Mucosa of descending colon (tissue), 3 donors: ENCODE results near the gene SLC2A8. TPM values are rescaled to one million over a fixed set of nuclear protein-coding genes. Genes with fewer than 3 reads are reported as not detected.
A peak's percentile ranks its signal among the peaks of the same experiment; 100 is the strongest.

Source experiments
- ATAC-seq: fragments of 200-7000 bp; cut with Tn5 transposase; one replicate; pipeline ENCODE4 v1.9.1; 2020; ENCODE audit warnings: mild to moderate bottlenecking, moderate library complexity
- DNase-seq, 3 donors: peaks; one replicate each; pipeline ENCODE4 v3.0.0-alpha.2; 2020
- H3K36me3 ChIP-seq: fragments of 200-600 bp; one replicate; pipeline ENCODE4 v1.8.0; 2021; ENCODE audit warnings: low read depth, mild to moderate bottlenecking
- H3K4me1 ChIP-seq: fragments of 200-600 bp; one replicate; pipeline ENCODE4 v1.8.0; 2021; ENCODE audit warnings: low read depth, mild to moderate bottlenecking
- H3K4me3 ChIP-seq: fragments of 200-600 bp; one replicate; pipeline ENCODE4 v1.8.0; 2021; ENCODE audit warnings: mild to moderate bottlenecking
- H3K9me3 ChIP-seq: fragments of 200-600 bp; one replicate; pipeline ENCODE4 v1.8.0; 2021; ENCODE audit warnings: mild to moderate bottlenecking
- intact Hi-C, 2 donors: fragments of 100-400 bp; cut with DNase I in 1 of 2; cut with micrococcal nuclease in 1 of 2; formaldehyde crosslinking; loops; one replicate each; pipeline versions ENCODE4 v1.11.0 to v1.11.1; 2022; cut with DNase I, micrococcal nuclease
- total RNA-seq, 3 donors: library from RNA; stranded (reverse); fragmentation: NEBNext Ultra II Directional in 2 of 3; extraction: Animal tissue kit (Norgen Biotek cat#: 25700) in 2 of 3; gene quantifications; one replicate each; pipeline versions ENCODE4 v1.2.1 to v1.2.4, GENCODE V29; 2021 to 2023
- TF ChIP-seq, protein P1 (sequence below): fragments of 200-600 bp; IDR thresholded peaks from one replicate; pipeline ENCODE4 v1.8.0; 2022; ENCODE audit warnings: antibody characterized with exemption, mild to moderate bottlenecking
- donor health status: DM: no; HTN: no; CAD: no; lungs with moderate emphysema.
- donor health status: DM: no; HTN: no; CAD: no.
- donor health status: DM: no; HTN: yes; CAD: no.

SLC2A8 gene
- total RNA-seq, 3 donors from 2014 or later: 17.3 to 60.1 (median 23.0) TPM

DNA sequence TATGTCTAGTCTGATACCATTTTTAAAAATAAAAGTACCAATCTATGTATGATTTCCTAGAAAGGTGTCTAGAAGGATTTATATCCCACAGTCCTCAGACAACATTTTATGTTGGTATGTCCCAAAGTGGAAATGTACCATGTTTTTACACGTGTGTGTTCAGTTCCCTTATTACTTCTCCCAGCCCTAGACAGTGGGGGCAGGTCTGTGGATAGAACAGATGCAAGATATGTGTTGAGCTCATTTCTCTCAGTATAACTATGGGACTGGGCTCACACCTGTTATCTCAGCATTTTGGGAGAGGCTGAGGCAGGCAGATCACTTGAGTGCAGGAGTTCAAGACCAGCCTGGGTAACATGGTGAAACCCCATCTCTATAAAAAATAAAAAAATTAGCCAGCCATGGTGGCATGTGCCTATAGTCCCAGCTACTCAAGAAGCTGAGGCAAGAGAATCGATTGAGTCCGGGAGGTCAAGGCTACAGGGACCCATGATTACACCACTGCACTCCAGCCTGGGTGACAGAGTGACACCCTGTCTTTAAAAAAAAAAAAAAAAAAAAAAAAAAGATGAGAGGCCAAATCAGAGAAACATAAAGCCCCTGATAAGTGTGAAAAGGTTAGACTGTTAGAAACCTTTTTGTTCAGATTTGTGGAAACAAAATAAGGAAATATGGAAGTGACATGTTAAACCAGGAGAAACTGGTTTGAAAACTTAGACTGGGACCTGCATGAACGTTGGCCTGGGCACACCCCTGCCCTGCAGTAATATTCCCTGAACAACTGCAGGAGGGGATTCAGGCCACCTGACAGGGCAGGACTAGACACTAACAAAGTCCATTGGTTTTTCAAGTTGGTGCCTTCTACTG is 7.4 kb upstream of the SLC2A8 start:
- TF ChIP-seq, protein P1, sequence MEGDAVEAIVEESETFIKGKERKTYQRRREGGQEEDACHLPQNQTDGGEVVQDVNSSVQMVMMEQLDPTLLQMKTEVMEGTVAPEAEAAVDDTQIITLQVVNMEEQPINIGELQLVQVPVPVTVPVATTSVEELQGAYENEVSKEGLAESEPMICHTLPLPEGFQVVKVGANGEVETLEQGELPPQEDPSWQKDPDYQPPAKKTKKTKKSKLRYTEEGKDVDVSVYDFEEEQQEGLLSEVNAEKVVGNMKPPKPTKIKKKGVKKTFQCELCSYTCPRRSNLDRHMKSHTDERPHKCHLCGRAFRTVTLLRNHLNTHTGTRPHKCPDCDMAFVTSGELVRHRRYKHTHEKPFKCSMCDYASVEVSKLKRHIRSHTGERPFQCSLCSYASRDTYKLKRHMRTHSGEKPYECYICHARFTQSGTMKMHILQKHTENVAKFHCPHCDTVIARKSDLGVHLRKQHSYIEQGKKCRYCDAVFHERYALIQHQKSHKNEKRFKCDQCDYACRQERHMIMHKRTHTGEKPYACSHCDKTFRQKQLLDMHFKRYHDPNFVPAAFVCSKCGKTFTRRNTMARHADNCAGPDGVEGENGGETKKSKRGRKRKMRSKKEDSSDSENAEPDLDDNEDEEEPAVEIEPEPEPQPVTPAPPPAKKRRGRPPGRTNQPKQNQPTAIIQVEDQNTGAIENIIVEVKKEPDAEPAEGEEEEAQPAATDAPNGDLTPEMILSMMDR: no peak
- intact Hi-C loops: no loop called here
- DNase-seq (peak in 1 of 3 donors; percentile 50), ATAC-seq (peak; percentile 75)
- no peak overlapping the region for H3K4me3 ChIP-seq
- no peaks in the 10 kb centered on the region for H3K36me3 ChIP-seq
- no peaks in the 10 kb centered on the region for H3K9me3 ChIP-seq
- peaks cover 20% of the 10 kb centered on the region for H3K4me1 ChIP-seq

DNA sequence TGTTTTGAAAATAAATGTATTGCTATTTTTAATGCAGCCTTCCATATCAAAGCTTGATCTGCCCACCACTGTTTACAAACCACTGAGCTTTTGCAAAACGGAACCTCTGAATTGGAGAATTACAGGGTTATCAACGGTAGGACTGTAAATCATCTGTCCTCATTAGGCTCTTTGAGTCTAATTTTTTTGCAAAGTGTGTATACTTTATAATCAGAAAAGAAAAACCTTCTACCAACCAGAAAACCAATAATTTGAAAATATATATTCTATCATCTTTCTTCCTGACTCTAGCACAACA is 6.8 kb upstream of the SLC2A8 start:
- Histone ChIP-seq H3K4me3 (no peak overlapping the region), H3K36me3 (no peaks in the 10 kb centered on the region), H3K4me1 (peaks cover 20% of the 10 kb centered on the region), H3K9me3 (no peaks in the 10 kb centered on the region)
- DNase-seq (no peak), ATAC-seq (no peak)
- intact Hi-C loops: no loop called here
- TF ChIP-seq, protein P1: no peak

DNA sequence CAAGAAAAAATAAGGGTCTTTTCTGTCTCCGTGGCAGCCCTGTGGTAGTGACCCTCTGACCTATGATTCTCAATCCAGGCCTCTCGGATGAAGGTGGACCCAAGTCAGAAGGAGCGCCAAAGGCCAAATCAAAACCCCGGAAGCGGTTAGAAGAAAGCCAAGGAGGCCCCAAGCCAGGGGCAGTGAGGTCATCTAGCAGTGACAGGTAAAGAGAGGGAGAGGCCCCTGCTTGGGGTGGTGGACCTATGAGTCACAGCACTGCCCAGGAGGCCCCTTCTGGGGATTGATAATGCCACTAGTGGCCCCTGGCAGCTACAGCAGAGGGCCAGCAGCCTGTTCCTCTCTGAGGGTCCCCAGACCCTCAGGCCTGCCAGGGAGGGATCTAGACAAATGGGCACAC is 6.4 kb upstream of the SLC2A8 start:
- ATAC-seq (peak; percentile 45), DNase-seq (no peak)
- no peaks in the 10 kb centered on the region for H3K9me3 ChIP-seq
- no peaks in the 10 kb centered on the region for H3K36me3 ChIP-seq
- H3K4me1 ChIP-seq: peaks cover 20% of the 10 kb centered on the region
- TF ChIP-seq, protein P1: no peak
- H3K4me3 ChIP-seq: no peak overlapping the region
- intact Hi-C loops: no loop called here

DNA sequence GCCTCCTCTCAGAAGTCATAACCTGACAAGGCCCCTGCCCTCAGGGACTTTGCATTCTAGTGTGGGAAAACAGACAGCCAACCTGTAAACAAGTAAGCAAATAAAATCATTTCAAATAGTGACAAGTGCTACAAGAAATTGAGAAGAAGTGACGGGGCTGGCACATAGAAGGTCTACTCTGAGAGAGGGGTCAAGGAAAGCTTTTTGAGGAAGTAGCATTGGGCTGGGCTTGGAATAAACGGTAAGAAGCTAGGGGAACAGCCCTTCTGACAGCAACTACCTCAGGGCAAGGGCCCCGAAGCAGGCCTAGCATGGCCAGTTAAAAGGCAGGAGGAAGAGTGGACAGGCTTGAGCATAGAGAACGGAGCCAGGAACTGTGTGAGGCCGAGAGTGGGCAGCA is 4.8 kb upstream of the SLC2A8 start:
- TF ChIP-seq, protein P1: no peak
- ATAC-seq (no peak), DNase-seq (no peak)
- intact Hi-C loops: no loop called here
- peaks cover 29% of the 10 kb centered on the region for H3K4me1 ChIP-seq
- H3K9me3 ChIP-seq: no peaks in the 10 kb centered on the region
- H3K36me3 ChIP-seq: peaks cover 6% of the 10 kb centered on the region
- H3K4me3 ChIP-seq: no peak overlapping the region

DNA sequence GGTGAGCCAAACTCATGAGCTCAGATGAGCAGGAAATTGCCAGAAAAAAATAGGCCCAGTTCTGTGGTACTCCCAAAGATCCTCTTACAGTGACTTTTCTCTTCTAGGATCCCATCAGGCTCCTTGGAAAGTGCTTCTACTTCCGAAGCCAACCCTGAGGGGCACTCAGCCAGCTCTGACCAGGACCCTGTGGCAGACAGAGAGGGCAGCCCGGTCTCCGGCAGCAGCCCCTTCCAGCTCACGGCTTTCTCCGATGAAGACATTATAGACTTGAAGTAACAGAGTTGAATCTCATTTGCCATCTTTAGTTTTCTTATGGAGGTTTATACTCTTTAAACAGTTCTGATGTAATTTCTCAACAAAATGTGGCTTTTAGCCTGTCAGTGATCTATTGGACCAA is 4.0 kb upstream of the SLC2A8 start:
- Histone ChIP-seq H3K4me3 (no peak overlapping the region), H3K36me3 (peaks cover 6% of the 10 kb centered on the region), H3K9me3 (no peaks in the 10 kb centered on the region), H3K4me1 (peaks cover 26% of the 10 kb centered on the region)
- ATAC-seq (no peak), DNase-seq (no peak)
- TF ChIP-seq, protein P1: no peak
- intact Hi-C loops: no loop called here

DNA sequence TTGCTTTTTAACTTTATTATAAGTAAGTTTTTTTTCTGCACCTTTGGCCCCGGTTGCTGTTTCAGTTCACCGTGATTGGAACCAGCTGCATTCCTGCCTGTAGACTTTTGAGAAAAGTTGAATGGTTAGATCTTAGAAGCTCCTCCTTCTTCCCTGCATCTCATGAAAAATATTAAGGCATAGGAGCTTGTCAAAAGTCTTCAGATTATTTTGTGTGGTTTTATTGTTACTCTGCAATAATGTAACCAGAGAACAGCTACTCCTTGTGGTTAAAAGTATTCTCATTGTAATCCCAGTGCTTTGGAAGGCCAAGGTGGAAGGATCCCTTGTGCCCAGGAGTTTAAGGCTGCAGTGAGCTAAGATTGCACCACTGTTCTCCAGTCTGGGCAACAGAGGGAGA is 3.3 kb upstream of the SLC2A8 start:
- Histone ChIP-seq H3K9me3 (no peaks in the 10 kb centered on the region), H3K4me1 (peaks cover 26% of the 10 kb centered on the region), H3K4me3 (no peak overlapping the region), H3K36me3 (peaks cover 6% of the 10 kb centered on the region)
- intact Hi-C loops: no loop called here
- no peak for DNase-seq
- ATAC-seq: no peak
- TF ChIP-seq, protein P1: no peak
